Stimulated activated effector memory CD8-positive, alpha-beta T cell treated with anti-CD3 and anti-CD28 coated beads, Interleukin-12 subunit alpha, Interleukin-12 subunit beta, amount 100 ng/mL, for 72 hours (primary cell): ENCODE measurements around the gene PDLIM4.

ENCODE experiments used
- ATAC-seq: fragments of 150-1000 bp; cut with Tn5 transposase; 2 replicates; pipeline ENCODE4 v1.10.0; 2021
- DNase-seq, 2 donors: peaks; one replicate each; pipeline ENCODE4 v3.0.0; 2021 to 2022; ENCODE audit warnings: low spot score in 2 of 2
- H3K27ac Mint-ChIP-seq: one replicate; pipeline ENCODE4 v1.8.0; 2022; ENCODE audit warnings: mild to moderate bottlenecking, mixed read lengths
- H3K36me3 Mint-ChIP-seq: one replicate; pipeline ENCODE4 v1.8.0; 2022; ENCODE audit warnings: mild to moderate bottlenecking, mixed read lengths
- H3K4me1 Mint-ChIP-seq: one replicate; pipeline ENCODE4 v1.8.0; 2022; ENCODE audit warnings: mixed read lengths
- H3K4me3 Mint-ChIP-seq: one replicate; pipeline ENCODE4 v1.8.0; 2022; ENCODE audit warnings: mild to moderate bottlenecking, mixed read lengths
- H3K9me3 Mint-ChIP-seq: one replicate; pipeline ENCODE4 v1.8.0; 2022; ENCODE audit warnings: mixed read lengths

The PDLIM4 gene

DNA sequence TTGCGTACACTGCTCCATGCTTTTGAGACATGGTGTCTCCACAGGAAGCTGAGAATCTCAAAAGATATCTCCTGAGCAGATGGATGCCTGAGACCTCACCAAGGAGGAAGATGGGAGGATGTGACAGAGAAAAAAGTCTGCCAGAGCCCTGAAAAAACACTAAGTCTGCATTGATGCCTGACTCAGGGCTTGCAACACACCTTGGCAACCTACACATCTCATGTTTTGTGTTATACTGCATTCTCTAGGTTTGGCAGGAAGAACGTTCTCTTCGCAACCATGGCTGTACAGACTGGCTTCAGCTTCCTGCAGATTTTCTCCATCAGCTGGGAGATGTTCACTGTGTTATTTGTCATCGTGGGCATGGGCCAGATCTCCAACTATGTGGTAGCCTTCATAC lies 55.9 kb downstream of the PDLIM4 start:
- ATAC-seq: no peak
- Mint-ChIP-seq H3K36me3 (no peaks in the 10 kb centered on the region), H3K4me1 (no peaks in the 10 kb centered on the region), H3K4me3 (no peak overlapping the region), H3K27ac (peak overlapping the region; percentile 63), H3K9me3 (no peaks in the 10 kb centered on the region)
- no peak for DNase-seq

- Mint-ChIP-seq H3K4me3 (no peak overlapping the region), H3K27ac (peak overlapping the region; percentile 63), H3K4me1 (no peaks in the 10 kb centered on the region), H3K36me3 (no peaks in the 10 kb centered on the region), H3K9me3 (no peaks in the 10 kb centered on the region)
- no peak for ATAC-seq
- DNase-seq: no peak
Observed at GRCh38 chr5:132313961-132314432, 56.5 kb downstream of the PDLIM4 start.

DNA sequence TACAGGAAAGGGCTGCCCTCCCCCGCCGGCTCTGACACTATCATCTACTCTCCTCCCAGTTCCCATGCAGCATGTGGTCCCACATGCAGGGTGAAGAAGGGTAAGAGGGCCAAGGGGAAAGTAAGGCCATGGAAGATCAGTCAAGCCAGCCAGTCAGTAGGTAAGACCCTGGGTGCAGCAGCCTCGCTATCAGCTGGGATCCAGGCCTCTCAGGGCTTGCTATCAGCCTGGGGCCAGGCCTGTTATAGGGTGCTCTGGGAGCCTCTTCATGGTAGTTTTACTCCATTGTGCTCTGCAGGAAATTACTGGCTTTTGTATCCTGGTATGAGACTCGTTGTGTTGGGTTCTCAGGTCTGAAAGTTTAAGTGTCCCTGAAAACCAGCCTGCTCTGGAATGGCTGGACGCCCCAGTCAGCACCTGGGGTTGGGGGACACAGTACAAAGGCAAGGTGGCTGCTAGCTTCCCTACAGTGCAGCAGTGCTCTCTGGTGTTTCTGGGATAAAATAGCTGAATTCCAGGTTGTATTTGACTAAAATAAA lies 58.1 kb downstream of the PDLIM4 start:
- no peaks in the 10 kb centered on the region for H3K9me3 Mint-ChIP-seq
- no peaks in the 10 kb centered on the region for H3K36me3 Mint-ChIP-seq
- DNase-seq (no peak), ATAC-seq (peak; percentile 6)
- no peak overlapping the region for H3K4me3 Mint-ChIP-seq
- no peaks in the 10 kb centered on the region for H3K4me1 Mint-ChIP-seq
- no peak overlapping the region for H3K27ac Mint-ChIP-seq

DNA sequence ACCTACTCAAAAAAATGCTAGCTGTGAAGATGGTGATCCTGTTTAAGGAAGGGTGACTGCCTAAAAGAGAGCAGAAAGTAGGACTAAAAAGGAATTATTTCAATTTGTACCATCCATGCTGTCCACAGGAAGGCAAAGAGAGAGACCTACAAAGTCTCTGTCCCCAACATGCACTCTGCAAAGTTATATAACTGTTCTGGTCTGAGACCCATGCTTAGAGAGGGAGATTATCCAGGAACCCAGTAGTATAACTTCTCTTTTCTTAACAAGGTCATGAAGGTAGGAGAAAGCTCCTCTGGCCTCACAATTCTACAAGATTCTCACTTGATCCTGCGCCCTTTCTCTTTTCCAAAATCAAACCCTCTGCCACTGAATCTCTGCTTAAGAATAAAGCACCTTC lies 62.5 kb downstream of the PDLIM4 start:
- H3K4me3 Mint-ChIP-seq: no peak overlapping the region
- no peaks in the 10 kb centered on the region for H3K4me1 Mint-ChIP-seq
- DNase-seq (no peak), ATAC-seq (no peak)
- no peak overlapping the region for H3K27ac Mint-ChIP-seq
- H3K36me3 Mint-ChIP-seq: no peaks in the 10 kb centered on the region
- no peaks in the 10 kb centered on the region for H3K9me3 Mint-ChIP-seq

- Mint-ChIP-seq H3K4me1 (no peaks in the 10 kb centered on the region), H3K4me3 (no peak overlapping the region), H3K27ac (no peak overlapping the region), H3K9me3 (no peaks in the 10 kb centered on the region), H3K36me3 (no peaks in the 10 kb centered on the region)
- DNase-seq (no peak), ATAC-seq (no peak)
Observed at GRCh38 chr5:132321109-132321721, 63.7 kb downstream of the PDLIM4 start.

DNA sequence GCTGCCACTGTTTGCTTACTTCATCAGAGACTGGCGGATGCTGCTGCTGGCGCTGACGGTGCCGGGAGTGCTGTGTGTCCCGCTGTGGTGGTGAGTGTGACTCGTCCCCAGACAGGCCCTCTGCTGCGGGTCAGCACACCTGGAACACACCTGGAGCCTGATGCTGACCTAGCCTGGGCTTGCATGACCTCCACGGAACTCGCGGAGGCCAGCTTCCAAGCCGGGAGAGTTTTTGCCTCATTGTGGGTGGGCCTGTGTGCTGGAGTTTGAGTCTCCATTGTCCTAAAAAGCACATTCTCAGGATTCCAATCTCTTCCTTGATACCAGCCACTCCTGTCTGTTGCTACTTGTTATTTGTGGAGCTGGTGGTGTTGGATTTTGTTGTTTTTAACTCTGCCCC lies 64.8 kb downstream of the PDLIM4 start:
- H3K27ac Mint-ChIP-seq: no peak overlapping the region
- H3K4me3 Mint-ChIP-seq: no peak overlapping the region
- DNase-seq (no peak), ATAC-seq (no peak)
- H3K9me3 Mint-ChIP-seq: no peaks in the 10 kb centered on the region
- no peaks in the 10 kb centered on the region for H3K4me1 Mint-ChIP-seq
- no peaks in the 10 kb centered on the region for H3K36me3 Mint-ChIP-seq
